Naive thymus-derived CD8-positive, alpha-beta T cell (primary cell): ENCODE results near the gene NR3C1. TPM values are rescaled to one million over a fixed set of nuclear protein-coding genes. Genes with fewer than 3 reads are reported as not detected.
A peak's percentile ranks its signal among the peaks of the same experiment; 100 is the strongest.

ENCODE experiments used
- ATAC-seq, 2 donors: fragments of 150-1000 bp; cut with Tn5 transposase in 1 of 2; sonication (Bioruptor Pico), chemical (Tn5 transposase) in 1 of 2; 1 replicate in 1 of 2; 2 replicates in 1 of 2; pipeline ENCODE4 v1.10.0; 2021; ENCODE audit warnings: mild to moderate bottlenecking in 2 of 2, moderate library complexity in 2 of 2
- POLR2A ChIA-PET: fragments of 350-600 bp; sonication (Branson Sonifier 250); formaldehyde crosslinking; loops from one replicate; lab custom pipeline; 2021; ENCODE audit warnings: antibody characterized with exemption; lab: Charles Lee
- DNase-seq, 10 donors: peaks; one replicate each; pipeline versions ENCODE4 v3.0.0 to v3.0.0-alpha.2; 2020 to 2022
- H3K27ac Mint-ChIP-seq, 10 donors: one replicate each; pipeline ENCODE4 v1.8.0; 2020 to 2022; ENCODE audit warnings: mild to moderate bottlenecking in 10 of 10, mixed read lengths in 10 of 10, moderate library complexity in 4 of 10, inconsistent platforms in 1 of 10
- H3K27me3 Mint-ChIP-seq, 5 donors: one replicate each; pipeline ENCODE4 v1.8.0; 2021 to 2022; ENCODE audit warnings: mixed read lengths in 5 of 5
- H3K36me3 Mint-ChIP-seq, 3 donors: one replicate each; pipeline ENCODE4 v1.8.0; 2020 to 2022; ENCODE audit warnings: mixed read lengths in 3 of 3, mild to moderate bottlenecking in 2 of 3, inconsistent platforms in 1 of 3
- H3K4me1 Mint-ChIP-seq, 4 donors: one replicate each; pipeline ENCODE4 v1.8.0; 2021 to 2022; ENCODE audit warnings: mixed read lengths in 4 of 4
- H3K4me3 Mint-ChIP-seq, 10 donors: one replicate each; pipeline ENCODE4 v1.8.0; 2020 to 2022; ENCODE audit warnings: mild to moderate bottlenecking in 10 of 10, mixed read lengths in 10 of 10, moderate library complexity in 6 of 10, inconsistent platforms in 1 of 10
- H3K9me3 Mint-ChIP-seq, 9 donors: one replicate each; pipeline ENCODE4 v1.8.0; 2020 to 2022; ENCODE audit warnings: mixed read lengths in 9 of 9, mild to moderate bottlenecking in 3 of 9, inconsistent platforms in 1 of 9, moderate library complexity in 1 of 9
- polyA plus RNA-seq, 3 donors: library from polyadenylated mRNA; unstranded; fragments of 300-500 nt; fragmentation: Illumina TruSeq; gene quantifications; one replicate each; pipeline ENCODE4 v1.2.3, GENCODE V29; 2021
- total RNA-seq, 8 experiments: library from RNA in 2 of 8; stranded (reverse) in 2 of 8; gene quantifications; one replicate each; pipeline ENCODE4 v1.2.3 and lab custom pipeline; 2021 to 2026

NR3C1 gene
- total and polyA plus RNA-seq, 5 experiments from 2014 or later = 60.2 to 133 (median 83.9) TPM

DNA sequence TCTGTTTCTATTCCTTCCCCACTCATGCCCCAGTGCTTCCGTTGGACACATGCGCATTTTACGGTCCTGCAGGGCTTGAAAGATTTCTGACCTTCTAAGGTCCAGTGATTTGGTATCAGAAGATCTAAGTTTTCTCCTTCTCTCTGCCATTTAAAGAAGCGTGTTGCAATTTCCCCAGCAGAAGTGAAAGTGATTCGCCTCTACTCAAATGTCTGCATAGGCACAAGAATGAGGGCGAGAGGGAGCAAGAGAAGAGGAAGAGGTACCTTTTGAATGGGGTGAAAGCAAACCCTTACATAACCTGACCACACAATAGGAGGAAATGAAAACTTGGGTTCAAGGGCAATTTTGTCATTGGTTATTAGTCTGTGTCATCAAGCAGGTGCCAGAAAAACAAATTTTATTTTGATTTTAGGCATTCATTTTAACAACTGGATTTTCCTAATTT is 31.7 kb upstream of the NR3C1 start:
- POLR2A ChIA-PET = interaction anchor here (0.8 to 7.8 kb wide), 5 partner anchors 9 to 432 kb away, joined by 5 to 190 read pairs (median 5); partner anchors contain the start of gene NR3C1
- Mint-ChIP-seq H3K36me3 (no peaks in the 10 kb centered on the region), H3K9me3 (no peaks in the 10 kb centered on the region), H3K27me3 (no peaks in the 10 kb centered on the region), H3K27ac (peak overlapping the region; percentile 96 to 99 (median 98)), H3K4me1 (peaks cover 36 to 66% (median 61%) of the 10 kb centered on the region in 4 donors), H3K4me3 (peak overlapping the region; percentile 92 to 98 (median 95))
- ATAC-seq (peak; percentile 65 to 77), DNase-seq (peak in 9 of 10 donors; percentile 4 to 68 (median 53))

DNA sequence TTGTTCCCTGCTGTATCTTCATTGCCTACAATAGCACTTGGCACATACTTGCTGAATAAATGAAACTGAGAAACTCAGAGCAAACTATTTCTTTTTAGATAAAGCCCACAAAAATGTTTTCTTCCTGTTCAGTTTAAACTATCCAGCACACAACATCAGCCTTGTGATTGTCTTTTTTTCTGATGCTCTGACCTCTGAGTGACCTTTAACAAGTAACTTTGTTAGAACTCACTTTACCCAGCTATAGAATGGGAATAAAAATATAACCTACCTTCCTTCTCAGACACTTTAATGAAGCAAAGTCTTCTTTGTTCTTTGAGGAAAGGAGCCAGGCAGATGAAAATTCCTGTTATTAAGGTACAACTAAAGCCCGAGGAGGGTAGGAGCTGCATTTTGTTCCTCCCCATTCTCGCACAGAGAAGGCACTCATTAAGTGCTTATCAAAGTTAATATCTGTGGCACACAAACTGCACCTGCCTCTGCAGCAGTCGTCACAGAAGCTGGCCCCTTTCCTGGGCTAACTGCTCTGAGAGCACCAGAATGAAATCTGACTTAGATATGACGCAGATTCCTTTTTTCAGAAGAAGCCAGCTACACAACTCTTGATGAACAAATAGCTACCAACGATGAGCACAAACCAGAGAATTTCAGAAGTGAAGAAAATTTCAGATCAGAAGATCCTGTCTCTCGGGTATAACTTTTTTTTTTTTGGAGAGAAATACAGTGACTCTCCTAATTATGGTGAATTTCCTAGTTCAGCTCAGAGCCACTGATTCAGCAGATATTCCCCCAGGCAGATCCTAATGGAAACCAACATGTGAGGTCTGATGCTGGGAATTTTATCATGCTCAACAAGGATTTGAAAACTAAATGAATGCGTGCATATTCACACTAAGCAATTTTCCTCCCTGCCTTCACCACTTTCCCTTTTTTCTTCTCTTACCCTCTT is 31.0 kb upstream of the NR3C1 start:
- Mint-ChIP-seq H3K9me3 (no peaks in the 10 kb centered on the region), H3K4me3 (peak overlapping the region; percentile 92 to 98 (median 95)), H3K27me3 (no peaks in the 10 kb centered on the region), H3K4me1 (peaks cover 36 to 66% (median 61%) of the 10 kb centered on the region in 4 donors), H3K27ac (peak overlapping the region; percentile 96 to 99 (median 98)), H3K36me3 (no peaks in the 10 kb centered on the region)
- DNase-seq (peak; percentile 20 to 79 (median 58)), ATAC-seq (peak; percentile 82 to 88)
- POLR2A ChIA-PET = interaction anchor here (0.7 to 7.8 kb wide), 7 partner anchors 9 to 1117 kb away, joined by 3 to 190 read pairs (median 5); partner anchors contain the start of gene NR3C1

DNA sequence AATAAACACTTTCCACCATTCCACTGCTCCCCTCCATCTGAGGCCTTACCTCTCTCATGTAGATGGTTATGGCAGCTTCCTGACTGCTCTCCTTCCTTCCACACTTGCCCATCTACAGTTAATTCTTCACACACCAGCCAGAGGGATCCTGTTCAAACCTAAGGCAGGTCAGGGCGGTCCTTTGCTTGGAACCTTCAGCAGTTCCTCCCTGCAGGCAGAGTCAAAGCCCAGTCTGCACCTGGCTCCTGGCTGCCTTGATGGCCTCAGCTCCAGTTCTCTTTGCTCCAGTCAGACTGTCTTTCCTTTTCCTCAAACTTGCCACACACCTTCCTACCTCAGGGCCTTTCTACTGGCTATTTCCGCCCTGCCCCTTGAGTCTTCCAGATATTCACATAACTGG is 30.2 kb upstream of the NR3C1 start:
- DNase-seq (peak in 1 of 10 donors; percentile 1), ATAC-seq (no peak)
- Mint-ChIP-seq H3K36me3 (no peaks in the 10 kb centered on the region), H3K4me3 (peak overlapping the region; percentile 92 to 98 (median 95)), H3K27me3 (no peaks in the 10 kb centered on the region), H3K4me1 (peaks cover 36 to 70% (median 61%) of the 10 kb centered on the region in 4 donors), H3K9me3 (no peaks in the 10 kb centered on the region), H3K27ac (peak overlapping the region; percentile 96 to 99 (median 98))
- POLR2A ChIA-PET = interaction anchor here (0.7 to 7.8 kb wide), 6 partner anchors 22 to 1116 kb away, joined by 3 to 190 read pairs (median 5); partner anchors contain the start of gene NR3C1

DNA sequence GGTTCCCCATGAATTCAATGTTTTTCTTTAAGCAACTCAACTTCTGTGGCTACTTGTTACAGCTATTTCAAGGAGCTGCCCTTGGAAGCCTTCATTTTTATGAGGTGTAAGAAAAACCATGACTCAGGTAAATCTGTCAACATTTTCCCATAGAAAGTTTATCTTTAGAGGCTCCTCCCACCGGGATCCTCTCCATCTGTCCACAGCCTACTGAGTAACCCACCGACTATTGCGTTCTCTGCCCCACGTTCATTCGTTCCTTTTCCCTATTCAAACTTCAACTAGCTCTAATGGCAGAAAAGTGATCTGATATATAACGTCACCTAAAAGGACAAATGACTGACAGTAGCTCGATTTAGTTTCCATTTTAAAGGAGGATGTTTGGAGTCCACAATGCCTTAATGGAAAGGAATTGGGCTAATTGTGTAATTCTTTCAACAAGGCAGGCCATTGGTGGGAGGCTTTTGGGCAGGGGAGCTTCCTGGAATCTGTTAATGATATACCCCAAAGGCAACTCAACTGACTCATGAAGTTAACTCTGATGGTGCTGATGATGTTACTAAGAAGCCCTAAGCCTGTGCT is 29.3 kb upstream of the NR3C1 start:
- POLR2A ChIA-PET = interaction anchor here (7.8 kb wide), 1 partner anchor 29 kb away, joined by 190 read pairs; the partner anchor contains the start of gene NR3C1
- peaks cover 33 to 72% (median 59%) of the 10 kb centered on the region in 4 donors for H3K4me1 Mint-ChIP-seq
- peak overlapping the region in 7 of 10 donors; percentile 1 to 96 (median 16) for H3K27ac Mint-ChIP-seq
- H3K36me3 Mint-ChIP-seq = peaks cover 0 to 4% (median 0%) of the 10 kb centered on the region in 3 donors
- peak overlapping the region in 3 of 10 donors; percentile 11 to 61 (median 23) for H3K4me3 Mint-ChIP-seq
- H3K9me3 Mint-ChIP-seq = peaks cover 0 to 4% (median 0%) of the 10 kb centered on the region in 9 donors
- H3K27me3 Mint-ChIP-seq = no peaks in the 10 kb centered on the region
- ATAC-seq = no peak
- DNase-seq = no peak

DNA sequence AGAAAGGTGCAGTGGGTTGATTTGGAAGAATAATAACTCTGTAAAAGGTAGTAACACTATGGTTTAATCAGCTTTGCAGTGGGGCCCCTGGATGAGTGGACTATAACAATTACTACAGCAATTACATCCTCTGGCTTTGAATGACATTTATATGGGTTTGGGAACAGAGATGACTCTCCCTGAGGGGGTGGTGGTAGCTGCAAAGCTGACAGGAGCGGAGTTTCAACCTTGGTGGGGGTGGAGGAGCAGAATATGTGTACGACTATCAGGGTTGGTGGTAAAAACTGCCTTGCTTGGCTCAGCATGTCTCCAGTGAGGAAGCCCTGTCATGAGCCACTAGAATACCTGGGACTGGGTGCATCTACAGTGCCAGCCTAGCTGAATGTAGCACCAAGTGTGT is 28.3 kb upstream of the NR3C1 start:
- ATAC-seq (no peak), DNase-seq (no peak)
- Mint-ChIP-seq H3K36me3 (peaks cover 0 to 4% (median 0%) of the 10 kb centered on the region in 3 donors), H3K4me3 (peak overlapping the region in 2 of 10 donors; percentile 59 to 61), H3K27ac (peak overlapping the region in 7 of 10 donors; percentile 3 to 57 (median 35)), H3K4me1 (peaks cover 27 to 67% (median 51%) of the 10 kb centered on the region in 4 donors), H3K9me3 (peaks cover 0 to 4% (median 0%) of the 10 kb centered on the region in 9 donors), H3K27me3 (no peaks in the 10 kb centered on the region)
- POLR2A ChIA-PET = interaction anchor here (7.8 kb wide), 1 partner anchor 28 kb away, joined by 190 read pairs; the partner anchor contains the start of gene NR3C1

DNA sequence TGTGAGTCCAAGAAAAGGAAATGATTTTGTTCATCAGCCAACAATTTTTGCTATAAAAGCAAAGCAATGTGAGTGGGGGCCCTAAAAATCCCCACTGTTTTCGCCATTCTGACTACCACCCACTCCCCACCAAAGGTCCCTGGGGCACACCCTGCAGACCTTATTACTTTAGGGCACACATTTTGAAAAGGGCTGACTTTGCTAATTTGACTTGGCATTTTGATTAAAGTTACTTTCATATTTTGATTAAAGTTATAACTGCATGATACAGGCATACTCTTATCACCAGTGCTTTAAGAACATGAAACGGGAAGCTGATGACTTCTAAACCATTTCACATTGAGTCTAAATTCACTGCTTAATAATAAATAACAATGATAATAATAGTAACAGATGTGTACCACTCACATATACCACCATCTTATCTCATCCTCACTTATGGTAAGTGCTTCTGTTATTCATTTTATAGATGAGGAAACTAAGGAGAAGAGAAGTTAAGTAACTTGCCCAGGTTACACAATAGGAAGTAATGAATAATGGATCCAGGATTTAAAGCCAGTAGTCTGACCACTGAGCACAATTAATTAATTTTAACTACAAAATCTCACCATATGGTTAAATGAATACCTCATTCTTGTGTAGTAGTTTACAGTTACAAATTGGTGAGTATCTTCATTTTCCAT is 25.4 kb upstream of the NR3C1 start:
- Mint-ChIP-seq H3K27me3 (no peaks in the 10 kb centered on the region), H3K4me1 (peaks cover 17 to 43% (median 28%) of the 10 kb centered on the region in 4 donors), H3K27ac (no peak overlapping the region), H3K36me3 (peaks cover 0 to 6% (median 4%) of the 10 kb centered on the region in 3 donors), H3K4me3 (no peak overlapping the region), H3K9me3 (peaks cover 0 to 7% (median 0%) of the 10 kb centered on the region in 9 donors)
- DNase-seq (no peak), ATAC-seq (no peak)
- POLR2A ChIA-PET = no interaction called here

DNA sequence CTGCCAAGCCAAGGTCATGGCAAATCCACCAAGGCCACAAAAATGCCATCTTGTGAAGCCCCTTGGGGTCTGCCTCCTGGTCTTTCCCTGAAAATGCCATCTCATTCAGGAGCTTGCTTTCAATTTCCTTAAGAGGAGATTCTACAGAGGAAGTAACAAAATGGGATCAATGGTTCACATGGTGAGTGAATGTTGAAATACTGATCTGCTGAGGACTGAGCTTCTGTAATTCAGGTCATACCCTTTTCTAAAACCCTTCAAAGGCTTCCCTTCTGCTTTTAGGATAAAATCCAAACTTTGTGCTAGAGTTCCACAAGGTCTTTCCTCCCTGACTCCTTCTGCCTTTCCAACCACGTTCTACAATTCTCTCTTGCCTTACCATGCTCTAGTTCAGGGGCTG is 24.7 kb upstream of the NR3C1 start:
- Mint-ChIP-seq H3K36me3 (peaks cover 0 to 6% (median 4%) of the 10 kb centered on the region in 3 donors), H3K4me1 (peaks cover 12 to 37% (median 22%) of the 10 kb centered on the region in 4 donors), H3K27ac (peak overlapping the region in 1 of 10 donors; percentile 52), H3K4me3 (no peak overlapping the region), H3K27me3 (no peaks in the 10 kb centered on the region), H3K9me3 (peaks cover 0 to 7% (median 0%) of the 10 kb centered on the region in 9 donors)
- DNase-seq (no peak), ATAC-seq (no peak)
- POLR2A ChIA-PET = no interaction called here

DNA sequence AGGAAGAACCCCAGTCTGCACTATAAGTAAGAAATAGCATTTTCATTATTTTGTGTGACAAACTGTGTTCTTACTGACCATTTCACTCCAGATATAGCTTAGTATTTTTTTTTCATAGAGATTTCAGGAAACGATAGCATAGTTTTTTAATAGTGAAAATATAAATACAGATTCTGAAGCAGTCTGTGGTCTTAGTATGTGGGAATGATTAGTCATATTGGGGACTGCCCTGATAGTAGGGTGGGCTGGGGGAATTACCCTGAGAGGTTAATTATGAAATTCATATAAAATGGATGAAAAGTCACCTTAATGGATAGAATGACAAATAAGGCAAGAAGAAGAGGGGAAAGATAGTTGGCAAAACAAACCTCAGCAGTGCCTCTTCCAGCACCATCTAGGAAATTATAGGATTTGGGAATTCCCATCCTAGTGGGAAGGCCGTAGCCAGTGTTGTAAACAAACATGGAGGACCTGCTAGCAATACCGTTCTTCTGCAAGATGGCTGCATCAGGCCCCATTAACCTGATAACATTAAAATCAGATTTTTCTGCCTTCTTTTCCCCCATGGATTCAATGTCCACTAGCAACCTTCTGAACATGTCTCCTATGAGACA is 23.7 kb upstream of the NR3C1 start:
- Mint-ChIP-seq H3K27ac (no peak overlapping the region), H3K4me3 (no peak overlapping the region), H3K4me1 (peaks cover 10 to 28% (median 14%) of the 10 kb centered on the region in 4 donors), H3K36me3 (peaks cover 0 to 6% (median 6%) of the 10 kb centered on the region in 3 donors), H3K9me3 (peaks cover 0 to 7% (median 0%) of the 10 kb centered on the region in 9 donors), H3K27me3 (no peaks in the 10 kb centered on the region)
- ATAC-seq (no peak), DNase-seq (no peak)
- POLR2A ChIA-PET = no interaction called here

DNA sequence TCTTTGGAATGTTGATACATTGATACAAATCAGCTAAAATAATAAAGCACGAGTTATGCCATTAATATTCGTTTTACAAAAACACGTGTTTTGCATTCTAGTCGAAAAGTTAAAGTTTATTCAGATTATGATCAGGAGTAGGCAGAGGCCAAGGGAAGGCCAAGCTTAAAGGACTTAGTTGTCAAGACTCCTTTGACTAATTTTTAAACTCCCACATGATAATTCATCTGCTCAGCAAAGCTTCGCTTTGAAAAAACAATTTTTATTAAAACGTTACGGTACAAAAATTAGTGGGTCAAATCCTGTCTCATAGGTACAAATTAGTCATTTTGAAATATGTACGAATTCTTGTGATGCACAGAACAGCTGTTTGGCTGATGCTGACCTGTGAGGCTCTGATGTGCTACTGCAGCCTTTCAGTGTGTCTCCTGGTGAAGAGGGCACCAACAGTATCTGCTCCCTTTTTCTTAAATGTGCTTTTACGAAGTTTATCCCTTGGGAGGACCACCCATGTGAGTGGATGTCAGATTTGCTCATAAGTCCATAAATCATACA is 23.0 kb upstream of the NR3C1 start:
- no peak overlapping the region for H3K27ac Mint-ChIP-seq
- no peaks in the 10 kb centered on the region for H3K27me3 Mint-ChIP-seq
- H3K4me1 Mint-ChIP-seq = peaks cover 7 to 22% (median 8%) of the 10 kb centered on the region in 4 donors
- no peak overlapping the region for H3K4me3 Mint-ChIP-seq
- POLR2A ChIA-PET = interaction anchor here (1.3 kb wide), 1 partner anchor 8 kb away, joined by 5 read pairs; no protein-coding TSS in a partner anchor
- ATAC-seq (no peak), DNase-seq (no peak)
- H3K9me3 Mint-ChIP-seq = peaks cover 0 to 7% (median 0%) of the 10 kb centered on the region in 9 donors
- peaks cover 0 to 10% (median 6%) of the 10 kb centered on the region in 3 donors for H3K36me3 Mint-ChIP-seq

DNA sequence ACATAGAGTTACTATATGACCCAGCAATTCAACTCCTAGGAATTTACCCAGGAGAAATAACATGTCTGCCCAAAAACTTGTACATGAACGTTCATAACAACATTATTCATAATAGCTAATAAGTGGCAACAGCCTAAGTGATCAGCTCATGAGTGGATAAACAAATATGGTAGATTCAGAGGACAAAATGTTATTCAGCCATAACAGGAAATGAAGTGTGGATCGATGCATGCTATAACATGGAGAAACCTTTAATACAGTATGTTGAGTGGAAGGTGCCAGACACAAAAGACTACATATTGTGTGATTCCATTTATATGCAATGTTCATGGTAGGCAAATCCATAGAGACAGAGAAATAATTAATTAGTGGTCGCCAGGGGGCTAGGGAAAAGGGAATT is 22.3 kb upstream of the NR3C1 start:
- Mint-ChIP-seq H3K27me3 (no peaks in the 10 kb centered on the region), H3K4me1 (peaks cover 2 to 17% (median 3%) of the 10 kb centered on the region in 4 donors), H3K36me3 (peaks cover 0 to 10% (median 6%) of the 10 kb centered on the region in 3 donors), H3K27ac (no peak overlapping the region), H3K4me3 (no peak overlapping the region), H3K9me3 (peaks cover 0 to 7% (median 0%) of the 10 kb centered on the region in 9 donors)
- DNase-seq (no peak), ATAC-seq (no peak)
- POLR2A ChIA-PET = interaction anchor here (1.3 kb wide), 1 partner anchor 9 kb away, joined by 5 read pairs; no protein-coding TSS in a partner anchor
